Activated CD8-positive, alpha-beta T cell treated with anti-CD3 and anti-CD28 coated beads for 36 hours (primary cell): Measurements from ENCODE around the gene SKIC2. TPM values are rescaled to one million over a fixed set of nuclear protein-coding genes. Genes with fewer than 3 reads are reported as not detected.

Experiments used
- ATAC-seq: fragments of 200-7000 bp; cut with Tn5 transposase; one replicate; pipeline ENCODE4 v1.10.0; 2021; ENCODE audit warnings: mild to moderate bottlenecking, moderate library complexity
- CTCF ChIA-PET: fragments of 350-600 bp; sonication (Branson Sonifier 250); formaldehyde crosslinking; loops from one replicate; lab custom pipeline; 2021; ENCODE audit warnings: antibody characterized with exemption; lab: Charles Lee
- POLR2A ChIA-PET: fragments of 350-600 bp; sonication (Branson Sonifier 250); formaldehyde crosslinking; loops from one replicate; lab custom pipeline; 2021; ENCODE audit warnings: antibody characterized with exemption; lab: Charles Lee
- DNase-seq: peaks from one replicate; pipeline ENCODE4 v3.0.0-alpha.2; 2020
- H3K27ac Mint-ChIP-seq: one replicate; pipeline ENCODE4 v1.8.0; 2021; ENCODE audit warnings: mild to moderate bottlenecking, mixed read lengths
- H3K27me3 Mint-ChIP-seq: one replicate; pipeline ENCODE4 v1.8.0; 2021; ENCODE audit warnings: mixed read lengths
- H3K36me3 Mint-ChIP-seq: one replicate; pipeline ENCODE4 v1.8.0; 2021; ENCODE audit warnings: low read depth, mixed read lengths
- H3K4me1 Mint-ChIP-seq: one replicate; pipeline ENCODE4 v1.8.0; 2021; ENCODE audit warnings: low read depth, mixed read lengths
- H3K4me3 Mint-ChIP-seq: one replicate; pipeline ENCODE4 v1.8.0; 2021; ENCODE audit warnings: mild to moderate bottlenecking, moderate library complexity, mixed read lengths
- H3K9me3 Mint-ChIP-seq: one replicate; pipeline ENCODE4 v1.8.0; 2021; ENCODE audit warnings: mixed read lengths
- CTCF ChIP-seq: fragments of 200-600 bp; IDR thresholded peaks from one replicate; pipeline ENCODE4 v1.8.0; 2022; ENCODE audit warnings: antibody characterized with exemption, mild to moderate bottlenecking
- intact Hi-C: fragments of 100-400 bp; cut with micrococcal nuclease; formaldehyde crosslinking; loops from one replicate; pipeline ENCODE4 v1.10.0; 2022
- total RNA-seq, 2 experiments: library from RNA; stranded (reverse); gene quantifications; one replicate each; pipeline ENCODE4 v1.2.3, GENCODE V29; 2021

The SKIC2 gene
- total RNA-seq, 2 experiments from 2014 or later = 76.5 to 77.3 TPM

- no peak for DNase-seq
- no peak for ATAC-seq
- H3K36me3 Mint-ChIP-seq = peaks cover 5% of the 10 kb centered on the region
- H3K4me3 Mint-ChIP-seq = no peak overlapping the region
- no peak for TF ChIP-seq CTCF
- ChIA-PET CTCF (no interaction called here), POLR2A (interaction anchor here (0.6 kb wide), 2 partner anchors 50 to 55 kb away, joined by 3 read pairs; no protein-coding TSS in a partner anchor)
- intact Hi-C loops = no loop called here
- no peaks in the 10 kb centered on the region for H3K27me3 Mint-ChIP-seq
- H3K27ac Mint-ChIP-seq = no peak overlapping the region
- no peaks in the 10 kb centered on the region for H3K9me3 Mint-ChIP-seq
- peaks cover 4% of the 10 kb centered on the region for H3K4me1 Mint-ChIP-seq
Measured at GRCh38 chr6:31947864-31948263, 11.1 kb upstream of the SKIC2 start.

- CTCF ChIA-PET = no interaction called here
- H3K27me3 Mint-ChIP-seq = no peaks in the 10 kb centered on the region
- no peaks in the 10 kb centered on the region for H3K9me3 Mint-ChIP-seq
- intact Hi-C loops = no loop called here
- peaks cover 10% of the 10 kb centered on the region for H3K36me3 Mint-ChIP-seq
- peaks cover 4% of the 10 kb centered on the region for H3K4me1 Mint-ChIP-seq
- no peak for TF ChIP-seq CTCF
- ATAC-seq (no peak), DNase-seq (no peak)
- POLR2A ChIA-PET = interaction anchor here (0.6 to 0.9 kb wide), 2 partner anchors 20 to 50 kb away, joined by 3 read pairs; no protein-coding TSS in a partner anchor
- H3K27ac Mint-ChIP-seq = no peak overlapping the region
- no peak overlapping the region for H3K4me3 Mint-ChIP-seq
Measured at GRCh38 chr6:31948306-31948705, 10.7 kb upstream of the SKIC2 start.

GRCh38 chr6:31948753-31949413 is 10.1 kb upstream of the SKIC2 start:
- ATAC-seq (no peak), DNase-seq (no peak)
- Mint-ChIP-seq H3K4me3 (no peak overlapping the region), H3K27ac (no peak overlapping the region), H3K4me1 (peaks cover 4% of the 10 kb centered on the region), H3K36me3 (peaks cover 14% of the 10 kb centered on the region), H3K9me3 (no peaks in the 10 kb centered on the region), H3K27me3 (no peaks in the 10 kb centered on the region)
- TF ChIP-seq CTCF = no peak
- ChIA-PET POLR2A (interaction anchor here (0.9 to 2.6 kb wide), 2 partner anchors 10 to 21 kb away, joined by 3 to 9 read pairs; partner anchors contain the start of genes NELFE and SKIC2), CTCF (no interaction called here)
- intact Hi-C loops = no loop called here

GRCh38 chr6:31949926-31950548 is 8.9 kb upstream of the SKIC2 start:
- peaks cover 23% of the 10 kb centered on the region for H3K36me3 Mint-ChIP-seq
- intact Hi-C loops = no loop called here
- no peak for TF ChIP-seq CTCF
- H3K27ac Mint-ChIP-seq = no peak overlapping the region
- H3K4me1 Mint-ChIP-seq = peaks cover 4% of the 10 kb centered on the region
- no peak overlapping the region for H3K4me3 Mint-ChIP-seq
- ChIA-PET POLR2A (interaction anchor here (2.6 to 3.7 kb wide), 2 partner anchors 9 to 22 kb away, joined by 9 to 32 read pairs; partner anchors contain the start of genes DXO, NELFE and SKIC2), CTCF (interaction anchor here (1.4 to 3.8 kb wide), 2 partner anchors 52 to 180 kb away, joined by 3 to 13 read pairs; partner anchors contain the start of gene EHMT2)
- no peak for DNase-seq
- H3K9me3 Mint-ChIP-seq = no peaks in the 10 kb centered on the region
- no peak for ATAC-seq
- no peaks in the 10 kb centered on the region for H3K27me3 Mint-ChIP-seq
